GM18951 (cell line): ENCODE results near the gene LPP.

Source experiments
- POLR2A ChIP-seq: IDR thresholded peaks from 4 replicates; pipeline ENCODE4 v1.6.1; 2011; ENCODE audit warnings: mild to moderate bottlenecking; ENCODE audit not compliant: insufficient read length, insufficient read depth; ENCODE audit errors: extremely low read depth
- in situ Hi-C: fragments of 300-500 bp; cut with MboI; formaldehyde crosslinking; loops from one replicate; pipeline ENCODE4 v1.12.0; 2022; ENCODE audit warnings: low sequenced_read_pairs, mixed read lengths, inconsistent platforms; ENCODE audit not compliant: unreplicated experiment

The LPP gene

GRCh38 chr3:188658606-188659005, 504.6 kb downstream of the LPP start:
- no peak for TF ChIP-seq POLR2A
- in situ Hi-C loops: loop anchor here (25.0 kb wide), 1 partner anchor 921 kb away; the partner anchor contains the start of gene BCL6

GRCh38 chr3:188659449-188660090, 505.6 kb downstream of the LPP start:
- in situ Hi-C loops: loop anchor here (25.0 kb wide), 1 partner anchor 922 kb away; the partner anchor contains the start of gene BCL6

GRCh38 chr3:188660415-188660814, 506.5 kb downstream of the LPP start:
- no peak for TF ChIP-seq POLR2A
- in situ Hi-C loops: loop anchor here (25.0 kb wide), 1 partner anchor 923 kb away; the partner anchor contains the start of gene BCL6

More at GRCh38 chr3:188659449-188660090, 505.6 kb downstream of the LPP start:
- no peak for TF ChIP-seq POLR2A

- no peak for TF ChIP-seq POLR2A
- in situ Hi-C loops: loop anchor here (25.0 kb wide), 1 partner anchor 925 kb away; the partner anchor contains the start of gene BCL6
These were observed 507.8 kb downstream of the LPP start for GRCh38 chr3:188661806-188662205.

GRCh38 chr3:188662214-188662613, 508.3 kb downstream of the LPP start:
- in situ Hi-C loops: loop anchor here (25.0 kb wide), 1 partner anchor 925 kb away; the partner anchor contains the start of gene BCL6

GRCh38 chr3:188662795-188663194, 508.8 kb downstream of the LPP start:
- in situ Hi-C loops: loop anchor here (25.0 kb wide), 1 partner anchor 925 kb away; the partner anchor contains the start of gene BCL6

More at GRCh38 chr3:188662214-188662613, 508.3 kb downstream of the LPP start:
- TF ChIP-seq POLR2A: no peak

GRCh38 chr3:188663839-188664238, 509.9 kb downstream of the LPP start:
- in situ Hi-C loops: loop anchor here (25.0 kb wide), 1 partner anchor 927 kb away; the partner anchor contains the start of gene BCL6
- TF ChIP-seq POLR2A: no peak

More at GRCh38 chr3:188662795-188663194, 508.8 kb downstream of the LPP start:
- TF ChIP-seq POLR2A: no peak

GRCh38 chr3:188664795-188665194, 510.8 kb downstream of the LPP start:
- in situ Hi-C loops: loop anchor here (25.0 kb wide), 1 partner anchor 927 kb away; the partner anchor contains the start of gene BCL6
- TF ChIP-seq POLR2A: no peak

- TF ChIP-seq POLR2A: no peak
- in situ Hi-C loops: loop anchor here (25.0 kb wide), 1 partner anchor 931 kb away; the partner anchor contains the start of gene BCL6
These were observed 514.0 kb downstream of the LPP start for GRCh38 chr3:188667926-188668325.

GRCh38 chr3:188670446-188670845, 516.5 kb downstream of the LPP start:
- in situ Hi-C loops: loop anchor here (25.0 kb wide), 1 partner anchor 933 kb away; the partner anchor contains the start of gene BCL6
- TF ChIP-seq POLR2A: no peak

- no peak for TF ChIP-seq POLR2A
- in situ Hi-C loops: loop anchor here (25.0 kb wide), 1 partner anchor 935 kb away; the partner anchor contains the start of gene BCL6
These were observed 518.0 kb downstream of the LPP start for GRCh38 chr3:188671971-188672370.

GRCh38 chr3:188672840-188673239, 518.9 kb downstream of the LPP start:
- in situ Hi-C loops: loop anchor here (25.0 kb wide), 1 partner anchor 936 kb away; the partner anchor contains the start of gene BCL6
- no peak for TF ChIP-seq POLR2A

- in situ Hi-C loops: loop anchor here (25.0 kb wide), 1 partner anchor 936 kb away; the partner anchor contains the start of gene BCL6
- no peak for TF ChIP-seq POLR2A
These were observed 519.8 kb downstream of the LPP start for GRCh38 chr3:188673646-188674186.
